ENCODE data around the gene FNBP1.

GRCh38 chr9:130013326-130013725 lies 29.7 kb downstream of the FNBP1 start:
- TF ChIP-seq, protein P1, sequence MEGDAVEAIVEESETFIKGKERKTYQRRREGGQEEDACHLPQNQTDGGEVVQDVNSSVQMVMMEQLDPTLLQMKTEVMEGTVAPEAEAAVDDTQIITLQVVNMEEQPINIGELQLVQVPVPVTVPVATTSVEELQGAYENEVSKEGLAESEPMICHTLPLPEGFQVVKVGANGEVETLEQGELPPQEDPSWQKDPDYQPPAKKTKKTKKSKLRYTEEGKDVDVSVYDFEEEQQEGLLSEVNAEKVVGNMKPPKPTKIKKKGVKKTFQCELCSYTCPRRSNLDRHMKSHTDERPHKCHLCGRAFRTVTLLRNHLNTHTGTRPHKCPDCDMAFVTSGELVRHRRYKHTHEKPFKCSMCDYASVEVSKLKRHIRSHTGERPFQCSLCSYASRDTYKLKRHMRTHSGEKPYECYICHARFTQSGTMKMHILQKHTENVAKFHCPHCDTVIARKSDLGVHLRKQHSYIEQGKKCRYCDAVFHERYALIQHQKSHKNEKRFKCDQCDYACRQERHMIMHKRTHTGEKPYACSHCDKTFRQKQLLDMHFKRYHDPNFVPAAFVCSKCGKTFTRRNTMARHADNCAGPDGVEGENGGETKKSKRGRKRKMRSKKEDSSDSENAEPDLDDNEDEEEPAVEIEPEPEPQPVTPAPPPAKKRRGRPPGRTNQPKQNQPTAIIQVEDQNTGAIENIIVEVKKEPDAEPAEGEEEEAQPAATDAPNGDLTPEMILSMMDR (IDR thresholded peaks at IDR 0.05), result no peak
- TF ChIP-seq EZH2 (IDR thresholded peaks at IDR 0.05), result no peak
